Activated CD8-positive, alpha-beta T cell treated with anti-CD3 and anti-CD28 coated beads for 36 hours (primary cell): ENCODE measurements around the gene LCA5. TPM values are rescaled to one million over a fixed set of nuclear protein-coding genes. Genes with fewer than 3 reads are reported as not detected.

ENCODE experiments used
- ATAC-seq: fragments of 200-7000 bp; cut with Tn5 transposase; one replicate; pipeline ENCODE4 v1.10.0; 2021; ENCODE audit warnings: mild to moderate bottlenecking, moderate library complexity
- CTCF ChIA-PET: fragments of 350-600 bp; sonication (Branson Sonifier 250); formaldehyde crosslinking; loops from one replicate; lab custom pipeline; 2021; ENCODE audit warnings: antibody characterized with exemption; lab: Charles Lee
- POLR2A ChIA-PET: fragments of 350-600 bp; sonication (Branson Sonifier 250); formaldehyde crosslinking; loops from one replicate; lab custom pipeline; 2021; ENCODE audit warnings: antibody characterized with exemption; lab: Charles Lee
- DNase-seq: peaks from one replicate; pipeline ENCODE4 v3.0.0-alpha.2; 2020
- H3K27ac Mint-ChIP-seq: one replicate; pipeline ENCODE4 v1.8.0; 2021; ENCODE audit warnings: mild to moderate bottlenecking, mixed read lengths
- H3K27me3 Mint-ChIP-seq: one replicate; pipeline ENCODE4 v1.8.0; 2021; ENCODE audit warnings: mixed read lengths
- H3K36me3 Mint-ChIP-seq: one replicate; pipeline ENCODE4 v1.8.0; 2021; ENCODE audit warnings: low read depth, mixed read lengths
- H3K4me1 Mint-ChIP-seq: one replicate; pipeline ENCODE4 v1.8.0; 2021; ENCODE audit warnings: low read depth, mixed read lengths
- H3K4me3 Mint-ChIP-seq: one replicate; pipeline ENCODE4 v1.8.0; 2021; ENCODE audit warnings: mild to moderate bottlenecking, moderate library complexity, mixed read lengths
- H3K9me3 Mint-ChIP-seq: one replicate; pipeline ENCODE4 v1.8.0; 2021; ENCODE audit warnings: mixed read lengths
- CTCF ChIP-seq: fragments of 200-600 bp; IDR thresholded peaks from one replicate; pipeline ENCODE4 v1.8.0; 2022; ENCODE audit warnings: antibody characterized with exemption, mild to moderate bottlenecking
- intact Hi-C: fragments of 100-400 bp; cut with micrococcal nuclease; formaldehyde crosslinking; loops from one replicate; pipeline ENCODE4 v1.10.0; 2022
- total RNA-seq, 2 experiments: library from RNA; stranded (reverse); gene quantifications; one replicate each; pipeline ENCODE4 v1.2.3, GENCODE V29; 2021

LCA5 gene
- total RNA-seq, 2 experiments from 2014 or later, result 0.07 TPM; not detected in 1

GRCh38 chr6:79468587-79468986 lies 68.6 kb downstream of the LCA5 start:
- Mint-ChIP-seq H3K27ac (no peak overlapping the region), H3K27me3 (peaks cover 20% of the 10 kb centered on the region), H3K4me1 (no peaks in the 10 kb centered on the region), H3K36me3 (no peaks in the 10 kb centered on the region), H3K4me3 (no peak overlapping the region), H3K9me3 (no peaks in the 10 kb centered on the region)
- CTCF ChIA-PET, result interaction anchor here (0.8 kb wide), 1 partner anchor 16 kb away, joined by 4 read pairs; no protein-coding TSS in a partner anchor
- intact Hi-C loops, result no loop called here
- DNase-seq (no peak), ATAC-seq (no peak)
- POLR2A ChIA-PET, result no interaction called here
- TF ChIP-seq CTCF, result no peak

- Mint-ChIP-seq H3K36me3 (no peaks in the 10 kb centered on the region), H3K27ac (no peak overlapping the region), H3K9me3 (no peaks in the 10 kb centered on the region), H3K4me1 (no peaks in the 10 kb centered on the region), H3K27me3 (peaks cover 20% of the 10 kb centered on the region), H3K4me3 (no peak overlapping the region)
- no peak for ATAC-seq
- POLR2A ChIA-PET, result no interaction called here
- CTCF ChIA-PET, result interaction anchor here (0.8 kb wide), 1 partner anchor 16 kb away, joined by 4 read pairs; no protein-coding TSS in a partner anchor
- TF ChIP-seq CTCF, result no peak
- intact Hi-C loops, result no loop called here
- DNase-seq, result no peak
Measured at GRCh38 chr6:79468116-79468515, 69.1 kb downstream of the LCA5 start.

- intact Hi-C loops, result no loop called here
- Mint-ChIP-seq H3K9me3 (no peaks in the 10 kb centered on the region), H3K27ac (no peak overlapping the region), H3K4me3 (no peak overlapping the region), H3K36me3 (no peaks in the 10 kb centered on the region), H3K27me3 (peaks cover 20% of the 10 kb centered on the region), H3K4me1 (no peaks in the 10 kb centered on the region)
- TF ChIP-seq CTCF, result no peak
- ChIA-PET POLR2A (no interaction called here), CTCF (interaction anchor here (0.8 kb wide), 1 partner anchor 15 kb away, joined by 4 read pairs; no protein-coding TSS in a partner anchor)
- ATAC-seq (no peak), DNase-seq (no peak)
Measured at GRCh38 chr6:79467716-79468115, 69.5 kb downstream of the LCA5 start.

- Mint-ChIP-seq H3K36me3 (no peaks in the 10 kb centered on the region), H3K27ac (no peak overlapping the region), H3K4me1 (no peaks in the 10 kb centered on the region), H3K27me3 (peaks cover 15% of the 10 kb centered on the region), H3K4me3 (no peak overlapping the region), H3K9me3 (no peaks in the 10 kb centered on the region)
- ChIA-PET POLR2A (no interaction called here), CTCF (no interaction called here)
- no peak for ATAC-seq
- intact Hi-C loops, result no loop called here
- DNase-seq, result no peak
- peak; percentile 41 for TF ChIP-seq CTCF
Measured at GRCh38 chr6:79466207-79466834, 70.9 kb downstream of the LCA5 start.

GRCh38 chr6:79465381-79465780 lies 71.8 kb downstream of the LCA5 start:
- H3K36me3 Mint-ChIP-seq, result no peaks in the 10 kb centered on the region
- TF ChIP-seq CTCF, result no peak
- ChIA-PET CTCF (no interaction called here), POLR2A (no interaction called here)
- no peak overlapping the region for H3K4me3 Mint-ChIP-seq
- ATAC-seq (no peak), DNase-seq (no peak)
- H3K9me3 Mint-ChIP-seq, result no peaks in the 10 kb centered on the region
- intact Hi-C loops, result no loop called here
- no peak overlapping the region for H3K27ac Mint-ChIP-seq
- peaks cover 18% of the 10 kb centered on the region for H3K27me3 Mint-ChIP-seq
- no peaks in the 10 kb centered on the region for H3K4me1 Mint-ChIP-seq
